ENCODE measurements around the gene PDGFB.

PDGFB gene

DNA sequence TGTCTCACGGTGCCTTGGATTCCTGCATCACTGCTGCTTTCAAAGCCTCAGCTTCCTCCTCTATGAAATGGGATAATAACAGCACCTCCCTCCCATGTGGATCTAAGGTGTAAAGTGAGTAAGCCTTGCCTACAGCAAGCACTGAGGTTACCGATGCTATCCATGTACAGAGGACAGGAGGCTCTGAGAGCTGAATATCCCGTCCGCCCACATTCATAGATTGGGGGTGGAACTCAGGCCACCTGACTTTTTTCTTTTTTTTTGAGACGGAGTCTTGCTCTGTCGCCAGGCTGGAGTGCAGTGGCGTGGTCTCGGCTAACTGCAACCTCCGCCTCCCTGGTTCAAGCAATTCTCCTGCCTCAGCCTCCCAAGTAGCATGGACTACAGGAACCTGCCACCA, 12.5 kb downstream of the PDGFB start:
- H3K36me3 ChIP-seq (replicated peaks; ENCODE audit: insufficient read depth, low read length): no peaks in the 10 kb centered on the region
- H3K4me3 ChIP-seq (ENCODE audit: low read length): no peak overlapping the region
- no peak overlapping the region for H3K27ac ChIP-seq (ENCODE audit: low read length)
- no peak overlapping the region for H3K9ac ChIP-seq (ENCODE audit: low read length)
- no peak for TF ChIP-seq EZH2phosphoT487 (IDR thresholded peaks at IDR 0.05; ENCODE audit: low read length)
- TF ChIP-seq, protein P1, sequence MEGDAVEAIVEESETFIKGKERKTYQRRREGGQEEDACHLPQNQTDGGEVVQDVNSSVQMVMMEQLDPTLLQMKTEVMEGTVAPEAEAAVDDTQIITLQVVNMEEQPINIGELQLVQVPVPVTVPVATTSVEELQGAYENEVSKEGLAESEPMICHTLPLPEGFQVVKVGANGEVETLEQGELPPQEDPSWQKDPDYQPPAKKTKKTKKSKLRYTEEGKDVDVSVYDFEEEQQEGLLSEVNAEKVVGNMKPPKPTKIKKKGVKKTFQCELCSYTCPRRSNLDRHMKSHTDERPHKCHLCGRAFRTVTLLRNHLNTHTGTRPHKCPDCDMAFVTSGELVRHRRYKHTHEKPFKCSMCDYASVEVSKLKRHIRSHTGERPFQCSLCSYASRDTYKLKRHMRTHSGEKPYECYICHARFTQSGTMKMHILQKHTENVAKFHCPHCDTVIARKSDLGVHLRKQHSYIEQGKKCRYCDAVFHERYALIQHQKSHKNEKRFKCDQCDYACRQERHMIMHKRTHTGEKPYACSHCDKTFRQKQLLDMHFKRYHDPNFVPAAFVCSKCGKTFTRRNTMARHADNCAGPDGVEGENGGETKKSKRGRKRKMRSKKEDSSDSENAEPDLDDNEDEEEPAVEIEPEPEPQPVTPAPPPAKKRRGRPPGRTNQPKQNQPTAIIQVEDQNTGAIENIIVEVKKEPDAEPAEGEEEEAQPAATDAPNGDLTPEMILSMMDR (IDR thresholded peaks at IDR 0.05; ENCODE audit: low read length): no peak
- no peak for TF ChIP-seq EZH2 (optimal IDR thresholded peaks at IDR 0.05; ENCODE audit: low read depth, low read length)
- H3K79me2 ChIP-seq (ENCODE audit: low read length): peaks cover 17% of the 10 kb centered on the region
- H2AFZ ChIP-seq (ENCODE audit: low read length): no peak overlapping the region
- H3F3A ChIP-seq (ENCODE audit: insufficient read depth, low read length): peaks cover 5% of the 10 kb centered on the region
- no peaks in the 10 kb centered on the region for H3K9me3 ChIP-seq (replicated peaks; ENCODE audit: insufficient read depth, low read length)
- no peaks in the 10 kb centered on the region for H4K20me1 ChIP-seq (ENCODE audit: insufficient read depth, low read length)
- H3K4me2 ChIP-seq (ENCODE audit: low read depth, low read length): no peak overlapping the region
- H3K9me2 ChIP-seq (replicated peaks; ENCODE audit: insufficient read depth, low read length): no peaks in the 10 kb centered on the region
- no peak for DNase-seq
- no peaks in the 10 kb centered on the region for H3K27me3 ChIP-seq (replicated peaks; ENCODE audit: insufficient read depth, low read length)
- H3K4me1 ChIP-seq (ENCODE audit: low read length): peaks cover 21% of the 10 kb centered on the region

DNA sequence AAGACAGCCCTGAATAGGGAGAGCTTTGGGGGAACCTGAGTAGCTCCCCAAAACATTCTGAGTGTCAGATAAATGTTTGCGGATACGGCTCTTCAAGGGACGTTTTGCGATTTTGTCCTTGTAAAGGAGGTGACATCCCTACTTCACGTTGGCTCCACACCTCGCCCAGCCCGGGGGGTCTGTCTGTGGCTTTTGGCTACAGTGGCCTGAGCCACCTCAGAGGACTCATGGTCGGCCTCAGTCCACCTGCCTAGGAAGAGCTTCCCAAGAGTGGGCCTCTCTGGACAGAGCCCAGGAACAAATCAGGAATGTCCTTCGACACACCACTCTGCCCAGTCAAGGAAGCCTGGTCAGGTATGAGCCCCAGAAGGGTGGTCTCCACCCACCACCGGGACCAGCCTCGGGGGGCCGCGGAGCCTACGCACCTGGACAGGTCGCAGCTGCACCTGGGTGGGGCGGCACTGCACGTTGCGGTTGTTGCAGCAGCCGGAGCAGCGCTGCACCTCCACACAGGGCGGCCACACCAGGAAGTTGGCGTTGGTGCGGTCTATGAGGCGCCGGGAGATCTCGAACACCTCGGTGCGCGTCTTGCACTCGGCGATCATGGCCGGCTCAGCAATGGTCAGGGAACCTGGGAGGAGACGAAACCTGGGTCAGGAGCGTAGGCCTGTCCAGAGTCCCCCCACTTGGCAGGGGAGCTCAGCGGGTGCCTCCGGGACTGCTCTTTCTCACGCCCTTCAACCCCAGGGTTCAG, 13.4 kb downstream of the PDGFB start:
- Histone ChIP-seq H3K9me2 (replicated peaks; ENCODE audit: insufficient read depth, low read length) (no peaks in the 10 kb centered on the region), H3K9me3 (replicated peaks; ENCODE audit: insufficient read depth, low read length) (no peaks in the 10 kb centered on the region), H3K27ac (ENCODE audit: low read length) (no peak overlapping the region), H3K4me3 (ENCODE audit: low read length) (no peak overlapping the region), H3F3A (ENCODE audit: insufficient read depth, low read length) (peaks cover 5% of the 10 kb centered on the region), H3K4me1 (ENCODE audit: low read length) (peaks cover 13% of the 10 kb centered on the region), H3K9ac (ENCODE audit: low read length) (no peak overlapping the region), H2AFZ (ENCODE audit: low read length) (no peak overlapping the region), H3K27me3 (replicated peaks; ENCODE audit: insufficient read depth, low read length) (no peaks in the 10 kb centered on the region), H3K4me2 (ENCODE audit: low read depth, low read length) (no peak overlapping the region), H3K36me3 (replicated peaks; ENCODE audit: insufficient read depth, low read length) (no peaks in the 10 kb centered on the region), H3K79me2 (ENCODE audit: low read length) (peaks cover 13% of the 10 kb centered on the region), H4K20me1 (ENCODE audit: insufficient read depth, low read length) (no peaks in the 10 kb centered on the region)
- no peak for TF ChIP-seq EZH2 (optimal IDR thresholded peaks at IDR 0.05; ENCODE audit: low read depth, low read length)
- TF ChIP-seq EZH2phosphoT487 (IDR thresholded peaks at IDR 0.05; ENCODE audit: low read length): no peak
- TF ChIP-seq, protein P1 (IDR thresholded peaks at IDR 0.05; ENCODE audit: low read length): no peak
- no peak for DNase-seq

DNA sequence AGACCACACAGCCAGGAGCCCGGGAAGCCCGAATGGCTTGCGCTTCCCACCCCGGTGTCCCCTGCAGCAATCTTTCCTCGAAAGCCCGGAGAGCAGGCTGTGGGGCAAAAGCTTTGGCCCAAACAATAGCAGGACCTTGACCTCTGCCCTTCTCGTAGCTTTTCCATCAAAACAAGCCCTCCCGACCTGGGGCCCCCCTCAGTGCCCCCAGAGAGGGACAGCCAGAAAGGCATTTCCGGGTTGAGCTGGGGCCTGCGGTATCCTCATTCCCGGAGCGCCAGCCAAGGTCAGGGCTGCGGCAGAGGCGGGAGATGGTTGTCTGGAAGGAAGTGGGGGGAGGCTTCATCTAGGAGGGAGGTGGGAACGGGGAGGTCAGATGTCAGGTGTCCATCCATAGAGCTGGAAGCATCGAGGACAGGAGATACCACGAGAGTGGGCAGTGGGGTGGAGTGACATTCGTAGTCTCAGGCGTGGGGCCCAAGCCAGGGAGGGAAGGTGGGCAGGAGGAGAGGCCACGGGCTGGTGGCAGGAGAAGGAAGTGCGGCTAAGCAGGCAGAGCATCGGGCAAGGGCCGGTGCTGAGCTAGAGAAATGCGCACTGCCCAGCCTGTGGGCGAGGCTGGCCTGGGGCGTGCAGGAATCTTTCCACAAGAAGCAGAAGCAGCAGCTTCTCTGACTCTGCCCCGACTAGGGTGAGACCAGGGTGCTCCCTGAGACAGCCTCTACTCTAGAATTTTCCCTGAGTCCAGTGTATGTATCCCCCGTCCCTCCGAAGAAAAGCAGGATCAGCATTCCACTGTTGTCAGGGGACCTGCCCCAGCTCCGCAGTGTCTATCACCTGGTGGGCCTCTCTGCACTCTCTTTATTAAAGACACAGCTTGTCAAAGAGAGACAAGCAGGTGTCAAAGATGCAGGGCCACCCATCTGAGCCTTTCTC, 14.3 kb downstream of the PDGFB start:
- no peak overlapping the region for H3K4me2 ChIP-seq (ENCODE audit: low read depth, low read length)
- no peaks in the 10 kb centered on the region for H3K27me3 ChIP-seq (replicated peaks; ENCODE audit: insufficient read depth, low read length)
- H3K79me2 ChIP-seq (ENCODE audit: low read length): peaks cover 6% of the 10 kb centered on the region
- DNase-seq: no peak
- H3K9me3 ChIP-seq (replicated peaks; ENCODE audit: insufficient read depth, low read length): no peaks in the 10 kb centered on the region
- peaks cover 4% of the 10 kb centered on the region for H3K4me1 ChIP-seq (ENCODE audit: low read length)
- no peak overlapping the region for H3K9ac ChIP-seq (ENCODE audit: low read length)
- H3K27ac ChIP-seq (ENCODE audit: low read length): no peak overlapping the region
- TF ChIP-seq EZH2phosphoT487 (IDR thresholded peaks at IDR 0.05; ENCODE audit: low read length) (no peak), EZH2 (optimal IDR thresholded peaks at IDR 0.05; ENCODE audit: low read depth, low read length) (no peak)
- TF ChIP-seq, protein P1 (IDR thresholded peaks at IDR 0.05; ENCODE audit: low read length): no peak
- no peaks in the 10 kb centered on the region for H4K20me1 ChIP-seq (ENCODE audit: insufficient read depth, low read length)
- no peak overlapping the region for H3K4me3 ChIP-seq (ENCODE audit: low read length)
- no peak overlapping the region for H2AFZ ChIP-seq (ENCODE audit: low read length)
- no peaks in the 10 kb centered on the region for H3K36me3 ChIP-seq (replicated peaks; ENCODE audit: insufficient read depth, low read length)
- no peaks in the 10 kb centered on the region for H3F3A ChIP-seq (ENCODE audit: insufficient read depth, low read length)
- no peaks in the 10 kb centered on the region for H3K9me2 ChIP-seq (replicated peaks; ENCODE audit: insufficient read depth, low read length)

All from MM.1S (cell line).